ENCODE data around the gene ZBTB2. TPM values are rescaled to one million over a fixed set of nuclear protein-coding genes. Genes with fewer than 3 reads are reported as not detected.

The ZBTB2 gene
- total RNA-seq, 2 donors from 2014 or later = 4.8 to 7.9 TPM

DNA sequence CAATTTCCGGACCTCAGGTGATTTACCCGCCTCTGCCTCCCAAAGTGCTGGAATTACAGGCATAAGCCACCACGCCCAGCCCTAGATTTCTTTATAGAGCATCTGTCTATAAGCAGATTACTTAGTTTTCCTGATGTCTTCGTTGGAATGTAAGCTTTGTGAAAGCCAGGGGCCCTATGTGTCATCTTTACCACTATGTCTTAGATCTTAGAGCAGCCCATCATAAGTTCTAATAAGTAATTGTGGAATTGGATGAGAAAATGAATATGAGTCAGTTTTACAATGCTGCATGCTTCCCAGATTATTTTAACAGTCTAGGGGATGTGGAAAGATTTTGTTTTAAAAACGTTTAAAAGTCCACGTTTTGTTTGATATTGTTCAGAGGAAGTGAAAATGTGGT is 9.1 kb upstream of the ZBTB2 start:
- DNase-seq (ENCODE audit: low spot score) = no peak
- Histone ChIP-seq H3K4me1 (peaks cover 0 to 27% of the 10 kb centered on the region in 2 donors), H3K9me3 (no peaks in the 10 kb centered on the region), H3K27ac (no peak overlapping the region), H3K36me3 (peaks cover 8% of the 10 kb centered on the region), H3K27me3 (no peaks in the 10 kb centered on the region), H3K4me3 (no peak overlapping the region)
- TF ChIP-seq, protein P1, sequence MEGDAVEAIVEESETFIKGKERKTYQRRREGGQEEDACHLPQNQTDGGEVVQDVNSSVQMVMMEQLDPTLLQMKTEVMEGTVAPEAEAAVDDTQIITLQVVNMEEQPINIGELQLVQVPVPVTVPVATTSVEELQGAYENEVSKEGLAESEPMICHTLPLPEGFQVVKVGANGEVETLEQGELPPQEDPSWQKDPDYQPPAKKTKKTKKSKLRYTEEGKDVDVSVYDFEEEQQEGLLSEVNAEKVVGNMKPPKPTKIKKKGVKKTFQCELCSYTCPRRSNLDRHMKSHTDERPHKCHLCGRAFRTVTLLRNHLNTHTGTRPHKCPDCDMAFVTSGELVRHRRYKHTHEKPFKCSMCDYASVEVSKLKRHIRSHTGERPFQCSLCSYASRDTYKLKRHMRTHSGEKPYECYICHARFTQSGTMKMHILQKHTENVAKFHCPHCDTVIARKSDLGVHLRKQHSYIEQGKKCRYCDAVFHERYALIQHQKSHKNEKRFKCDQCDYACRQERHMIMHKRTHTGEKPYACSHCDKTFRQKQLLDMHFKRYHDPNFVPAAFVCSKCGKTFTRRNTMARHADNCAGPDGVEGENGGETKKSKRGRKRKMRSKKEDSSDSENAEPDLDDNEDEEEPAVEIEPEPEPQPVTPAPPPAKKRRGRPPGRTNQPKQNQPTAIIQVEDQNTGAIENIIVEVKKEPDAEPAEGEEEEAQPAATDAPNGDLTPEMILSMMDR (IDR thresholded peaks at IDR 0.05) = no peak

DNA sequence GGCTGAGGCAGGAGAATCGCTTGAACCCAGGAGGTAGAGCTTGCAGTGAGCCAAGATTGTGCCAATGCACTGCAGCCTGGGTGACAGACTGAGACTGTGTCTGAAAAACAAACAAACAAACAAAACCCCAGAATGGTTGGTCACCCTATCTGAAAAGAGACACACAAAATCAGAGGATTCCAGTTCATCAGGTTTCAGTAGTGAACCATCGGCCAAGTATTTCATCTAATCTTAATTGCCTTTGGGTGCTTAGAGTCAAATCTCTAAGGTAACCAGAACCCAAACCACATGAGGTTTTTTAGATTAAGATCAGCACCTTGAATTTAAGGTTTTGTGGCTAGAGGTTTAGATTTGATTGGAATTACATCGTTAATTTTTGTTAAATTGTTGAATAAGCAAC is 8.3 kb upstream of the ZBTB2 start:
- DNase-seq (ENCODE audit: low spot score) = no peak
- Histone ChIP-seq H3K4me3 (no peak overlapping the region), H3K27me3 (no peaks in the 10 kb centered on the region), H3K27ac (no peak overlapping the region), H3K9me3 (no peaks in the 10 kb centered on the region), H3K36me3 (no peaks in the 10 kb centered on the region), H3K4me1 (peaks cover 0 to 35% of the 10 kb centered on the region in 2 donors)
- TF ChIP-seq, protein P1 (IDR thresholded peaks at IDR 0.05) = no peak

DNA sequence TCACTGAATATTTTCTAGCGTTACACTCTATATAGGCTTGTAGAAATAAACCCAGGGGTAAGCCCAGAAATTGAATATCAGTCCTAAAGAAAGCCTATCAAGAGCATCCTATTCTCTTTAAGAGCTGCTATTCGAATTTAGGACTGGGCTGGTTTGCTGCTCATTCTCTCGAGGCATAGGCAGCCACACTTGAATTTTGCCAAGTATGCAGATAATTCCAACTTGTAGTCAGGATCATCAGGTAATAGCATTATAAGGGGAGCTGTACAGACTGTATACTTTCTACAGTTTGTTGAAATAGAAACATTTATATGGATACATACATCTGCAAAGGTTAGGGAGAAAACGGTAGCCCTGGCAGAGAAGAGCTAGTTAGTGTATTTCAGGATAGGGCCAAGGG is 2.1 kb upstream of the ZBTB2 start:
- Histone ChIP-seq H3K4me3 (no peak overlapping the region), H3K27me3 (no peaks in the 10 kb centered on the region), H3K9me3 (no peaks in the 10 kb centered on the region), H3K4me1 (peaks cover 0 to 54% of the 10 kb centered on the region in 2 donors), H3K36me3 (no peaks in the 10 kb centered on the region), H3K27ac (no peak overlapping the region)
- no peak for DNase-seq (ENCODE audit: low spot score)
- TF ChIP-seq, protein P1 (IDR thresholded peaks at IDR 0.05) = no peak

DNA sequence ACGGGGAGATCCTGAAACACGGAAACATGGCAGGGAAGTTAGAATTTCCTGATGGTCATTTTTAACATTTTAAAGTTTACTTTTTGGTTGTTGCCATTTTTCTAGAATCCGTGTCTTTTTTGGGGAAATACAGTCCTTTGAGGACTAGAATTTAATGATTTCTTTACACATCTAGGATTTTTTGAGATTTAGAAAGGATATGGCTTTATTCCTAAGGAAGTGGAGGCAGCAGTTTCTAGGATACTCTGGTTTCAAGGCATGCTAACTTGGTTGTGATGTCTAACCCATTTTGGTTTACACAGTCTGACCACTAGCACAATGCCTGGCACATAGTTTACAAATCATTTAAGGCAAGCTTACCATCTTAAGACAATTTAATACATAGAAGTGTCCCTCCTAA is 1.1 kb upstream of the ZBTB2 start:
- peaks cover 0 to 61% of the 10 kb centered on the region in 2 donors for H3K4me1 ChIP-seq
- H3K9me3 ChIP-seq = no peaks in the 10 kb centered on the region
- peak overlapping the region; percentile 100 for H3K27ac ChIP-seq
- no peak for DNase-seq (ENCODE audit: low spot score)
- H3K36me3 ChIP-seq = no peaks in the 10 kb centered on the region
- TF ChIP-seq, protein P1 (IDR thresholded peaks at IDR 0.05) = no peak
- no peaks in the 10 kb centered on the region for H3K27me3 ChIP-seq
- peak overlapping the region; percentile 85 to 91 for H3K4me3 ChIP-seq

DNA sequence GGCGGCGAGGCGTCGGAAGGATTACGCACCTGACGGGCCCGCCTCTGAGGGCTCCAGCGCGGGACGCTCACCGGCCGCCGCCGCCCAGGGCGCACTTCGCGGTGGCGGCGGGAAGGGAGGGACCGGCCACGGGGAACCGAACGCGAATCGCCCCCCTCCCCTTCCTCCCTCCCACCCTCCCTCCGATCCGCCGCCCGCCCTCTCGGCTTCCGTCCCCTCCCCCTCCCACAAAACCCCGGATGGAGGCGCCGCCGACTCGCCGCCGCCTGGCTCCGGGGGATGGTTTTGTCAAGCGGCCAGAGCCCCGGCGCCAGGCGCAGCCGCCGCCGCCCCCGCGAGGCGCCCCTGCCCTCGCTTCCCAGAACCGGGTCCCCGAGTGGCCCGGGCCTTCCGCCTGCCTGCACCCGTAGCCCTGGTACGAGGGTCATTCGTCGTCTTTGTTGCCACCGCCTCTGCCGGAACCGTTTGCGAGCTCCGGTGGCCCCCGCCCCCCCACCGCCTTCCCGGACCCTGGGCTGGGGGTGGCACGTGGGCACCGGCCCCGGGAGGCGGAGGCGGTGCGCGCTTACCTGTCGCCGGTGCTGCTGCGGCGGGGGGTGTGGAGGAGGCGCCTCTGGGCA is 398 bp downstream of the ZBTB2 start:
- no peak for DNase-seq (ENCODE audit: low spot score)
- no peaks in the 10 kb centered on the region for H3K27me3 ChIP-seq
- H3K4me1 ChIP-seq = peaks cover 0 to 56% of the 10 kb centered on the region in 2 donors
- H3K9me3 ChIP-seq = no peaks in the 10 kb centered on the region
- peak overlapping the region; percentile 85 to 91 for H3K4me3 ChIP-seq
- TF ChIP-seq, protein P1 (IDR thresholded peaks at IDR 0.05) = no peak
- peak overlapping the region; percentile 100 for H3K27ac ChIP-seq
- H3K36me3 ChIP-seq = no peaks in the 10 kb centered on the region

All from right atrium auricular region (tissue), 2 donors.